GM18520 (cell line): ENCODE results near the gene CRYL1.
A peak's percentile ranks its signal among the peaks of the same experiment; 100 is the strongest.
"Not testable (repeated sequence)": the region's sequence is repeated elsewhere in the genome, so short reads cannot be mapped to it uniquely, and the experiment has no call there.

Experiments used
- ATAC-seq: cut with Tn5 transposase; IDR thresholded peaks from one replicate; pipeline ENCODE4 v1.9.1; 2021; ENCODE audit not compliant: unreplicated experiment

CRYL1 gene

GRCh38 chr13:20461481-20461859 is 64.2 kb downstream of the CRYL1 start:
- ATAC-seq, result no peak

GRCh38 chr13:20460761-20461160 is 64.9 kb downstream of the CRYL1 start:
- no peak for ATAC-seq

GRCh38 chr13:20457670-20458069 is 68.0 kb downstream of the CRYL1 start:
- ATAC-seq, result no peak

GRCh38 chr13:20456737-20457136 is 68.9 kb downstream of the CRYL1 start:
- no peak for ATAC-seq

GRCh38 chr13:20451397-20451796 is 74.3 kb downstream of the CRYL1 start:
- peak; percentile 35 for ATAC-seq

- ATAC-seq, result no peak
Observed at GRCh38 chr13:20448470-20448869, 77.2 kb downstream of the CRYL1 start.

GRCh38 chr13:20446900-20447299 is 78.8 kb downstream of the CRYL1 start:
- no peak for ATAC-seq

GRCh38 chr13:20446405-20446804 is 79.3 kb downstream of the CRYL1 start:
- no peak for ATAC-seq

- no peak for ATAC-seq
Observed at GRCh38 chr13:20442798-20443381, 82.8 kb downstream of the CRYL1 start.

- no peak for ATAC-seq
Observed at GRCh38 chr13:20442375-20442774, 83.3 kb downstream of the CRYL1 start.

- no peak for ATAC-seq
Observed at GRCh38 chr13:20441879-20442278, 83.8 kb downstream of the CRYL1 start.

GRCh38 chr13:20441056-20441455 is 84.6 kb downstream of the CRYL1 start:
- ATAC-seq, result no peak

- ATAC-seq, result no peak
Observed at GRCh38 chr13:20439261-20439660, 86.4 kb downstream of the CRYL1 start.

GRCh38 chr13:20438801-20439200 is 86.9 kb downstream of the CRYL1 start:
- no peak for ATAC-seq

- no peak for ATAC-seq
Observed at GRCh38 chr13:20436505-20436904, 89.2 kb downstream of the CRYL1 start.

- ATAC-seq, result no peak
Observed at GRCh38 chr13:20435616-20436368, 89.9 kb downstream of the CRYL1 start.

- not testable (repeated sequence) for ATAC-seq
Observed at GRCh38 chr13:20434210-20434609, 91.4 kb downstream of the CRYL1 start.

- ATAC-seq, result no peak
Observed at GRCh38 chr13:20431687-20432384, 93.8 kb downstream of the CRYL1 start.

GRCh38 chr13:20431080-20431479 is 94.6 kb downstream of the CRYL1 start:
- no peak for ATAC-seq

- no peak for ATAC-seq
Observed at GRCh38 chr13:20430296-20430695, 95.4 kb downstream of the CRYL1 start.

GRCh38 chr13:20429682-20430081 is 96.0 kb downstream of the CRYL1 start:
- no peak for ATAC-seq
